HG03097 (cell line): ENCODE data around the gene PLCG1.
"Not testable (repeated sequence)": the region's sequence is repeated elsewhere in the genome, so short reads cannot be mapped to it uniquely, and the experiment has no call there.

Experiments
- ATAC-seq: cut with Tn5 transposase; IDR thresholded peaks from one replicate; pipeline ENCODE4 v1.9.1; 2021; ENCODE audit not compliant: unreplicated experiment, low FRiP score

PLCG1 gene

DNA sequence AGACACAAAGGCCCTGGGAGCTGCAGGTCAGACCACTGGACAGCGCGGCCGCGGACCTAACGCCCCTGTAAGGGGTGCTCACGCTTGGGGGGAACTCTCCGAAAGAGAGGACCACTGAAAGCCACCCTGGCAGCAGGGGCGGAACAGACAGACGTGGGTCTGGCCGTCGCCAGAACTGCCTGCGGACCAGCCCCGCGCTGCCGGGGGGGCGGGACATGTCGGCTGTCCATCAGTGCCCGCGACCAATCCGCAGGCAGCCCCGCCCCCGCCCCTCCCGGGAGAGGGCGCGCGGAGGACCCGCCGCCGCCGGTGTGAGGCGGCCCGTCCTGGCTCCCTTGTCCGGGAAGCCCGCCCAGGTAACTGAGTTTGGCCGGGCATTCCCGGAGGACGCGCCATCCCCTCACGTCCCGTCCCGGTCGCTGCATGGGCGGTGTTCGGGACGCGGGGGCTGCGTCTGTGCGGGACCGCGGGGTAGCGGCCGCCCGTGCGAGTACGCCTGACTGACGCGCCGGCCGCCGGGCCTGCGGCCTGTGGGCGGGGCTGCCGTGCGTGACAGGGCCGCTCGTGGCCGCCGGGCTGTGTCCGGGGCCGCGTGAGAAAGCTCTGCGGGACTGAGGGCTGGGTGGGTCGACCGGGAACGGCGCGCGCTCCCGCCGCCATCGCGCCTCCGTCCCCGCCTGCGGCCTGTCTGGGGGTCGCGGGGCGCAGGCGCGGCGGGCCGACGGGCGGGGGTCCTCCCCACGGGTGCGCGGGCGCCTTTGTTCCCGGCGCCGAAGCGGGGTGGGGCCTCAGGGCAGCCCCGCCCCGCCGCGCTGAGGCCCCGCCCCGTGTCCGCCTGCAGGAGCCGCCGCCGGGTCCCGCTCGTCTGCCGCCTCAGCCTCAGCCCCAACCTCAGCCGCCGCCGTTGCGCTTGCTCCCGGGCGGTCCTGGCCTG lies at the start of gene PLCG1:
Gene PLCG1, plus strand, starts transcription at position 864 of the 934 bp plus-strand sequence. CDS start 99 bp downstream, outside the sequence.
- peak; percentile 44 for ATAC-seq

DNA sequence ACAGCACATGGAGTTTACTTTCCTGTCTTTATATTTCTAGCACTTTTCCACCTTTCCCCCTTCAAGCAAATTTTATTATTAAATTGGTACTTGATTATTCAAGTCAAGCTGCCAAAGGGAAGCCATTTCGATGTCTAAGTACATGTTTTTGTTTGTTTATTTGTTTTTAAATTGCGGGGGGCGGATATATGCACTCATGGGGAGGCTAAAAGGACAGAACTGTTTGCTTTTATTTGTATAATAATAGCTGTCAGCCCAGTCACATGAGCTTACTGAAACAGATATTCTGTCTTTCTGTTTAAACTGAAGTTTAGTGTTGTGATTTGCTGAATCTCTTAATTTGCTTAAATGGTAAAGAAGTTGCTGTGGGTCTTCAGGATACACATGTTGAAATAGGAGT lies 49.6 kb upstream of the PLCG1 start:
- no peak for ATAC-seq

DNA sequence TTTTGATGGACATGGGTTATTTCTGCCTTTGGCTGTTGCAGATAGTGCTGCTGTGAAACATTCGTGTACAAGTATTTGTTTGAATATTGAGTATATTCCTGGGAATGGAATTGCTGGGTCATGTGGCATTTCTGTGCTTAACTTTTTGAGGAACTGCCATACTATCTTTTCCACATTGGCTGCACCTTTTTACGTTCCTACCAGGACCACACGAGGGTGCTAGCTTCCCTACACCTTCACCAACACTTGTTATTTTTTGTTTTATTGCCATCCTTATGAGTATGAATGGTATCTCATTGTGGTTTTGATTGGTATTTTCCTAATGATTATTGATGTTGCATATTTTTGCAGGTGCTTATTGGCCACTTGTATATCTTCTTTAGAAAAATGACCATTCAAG lies 47.8 kb upstream of the PLCG1 start:
- no peak for ATAC-seq

DNA sequence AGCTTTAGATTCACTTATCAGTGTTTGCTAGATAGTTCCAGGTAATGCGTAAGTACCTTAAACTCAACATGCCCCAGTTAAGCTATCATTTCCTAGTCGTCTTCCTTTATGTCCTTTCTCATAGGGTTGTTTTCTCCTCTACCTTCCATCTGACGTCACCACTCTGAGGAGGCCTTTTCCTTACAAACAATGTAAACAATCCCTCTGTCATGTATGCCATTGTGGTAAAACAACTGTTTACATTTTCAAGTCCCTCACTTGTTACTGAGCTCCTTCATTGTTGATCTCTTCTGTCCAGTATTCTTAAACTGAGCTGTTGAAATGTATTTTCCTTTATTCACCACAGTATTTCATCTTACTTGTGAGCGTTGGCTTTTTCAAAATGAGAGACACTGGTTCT lies 45.4 kb upstream of the PLCG1 start:
- ATAC-seq: no peak

DNA sequence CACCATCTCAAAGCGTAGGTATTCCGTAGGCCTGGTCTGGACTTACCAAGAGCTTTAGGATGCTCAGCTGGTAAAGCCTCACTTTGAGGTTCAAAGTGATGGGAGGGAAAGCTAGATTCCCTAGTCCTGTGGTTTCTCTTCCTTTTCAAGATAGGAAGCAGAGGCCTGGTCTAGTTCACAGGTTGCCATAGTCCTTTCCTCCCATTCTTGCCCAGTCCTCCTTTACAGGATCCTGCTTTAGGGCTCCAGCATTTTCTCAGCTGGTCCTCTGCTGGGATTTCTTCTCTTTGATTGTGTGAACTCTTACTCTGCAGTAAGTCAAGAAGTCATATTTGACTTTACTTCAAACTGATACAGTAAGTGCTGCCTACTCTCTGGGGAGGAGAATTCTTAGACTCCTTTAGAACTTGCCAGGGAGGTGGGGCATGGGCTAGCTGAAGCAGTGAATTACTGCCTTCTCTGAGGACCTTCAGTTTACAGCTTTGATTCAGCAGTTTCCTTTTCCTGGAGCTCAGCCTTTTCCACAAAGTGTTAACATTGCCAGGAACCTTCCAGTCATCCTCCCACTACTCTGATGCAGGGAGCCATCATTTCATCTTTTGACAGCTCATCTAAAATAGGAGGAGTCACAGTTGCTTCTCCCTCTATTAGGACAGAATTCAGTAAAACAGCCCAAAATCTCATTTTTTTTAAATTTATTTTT lies 42.8 kb upstream of the PLCG1 start:
- ATAC-seq: no peak

DNA sequence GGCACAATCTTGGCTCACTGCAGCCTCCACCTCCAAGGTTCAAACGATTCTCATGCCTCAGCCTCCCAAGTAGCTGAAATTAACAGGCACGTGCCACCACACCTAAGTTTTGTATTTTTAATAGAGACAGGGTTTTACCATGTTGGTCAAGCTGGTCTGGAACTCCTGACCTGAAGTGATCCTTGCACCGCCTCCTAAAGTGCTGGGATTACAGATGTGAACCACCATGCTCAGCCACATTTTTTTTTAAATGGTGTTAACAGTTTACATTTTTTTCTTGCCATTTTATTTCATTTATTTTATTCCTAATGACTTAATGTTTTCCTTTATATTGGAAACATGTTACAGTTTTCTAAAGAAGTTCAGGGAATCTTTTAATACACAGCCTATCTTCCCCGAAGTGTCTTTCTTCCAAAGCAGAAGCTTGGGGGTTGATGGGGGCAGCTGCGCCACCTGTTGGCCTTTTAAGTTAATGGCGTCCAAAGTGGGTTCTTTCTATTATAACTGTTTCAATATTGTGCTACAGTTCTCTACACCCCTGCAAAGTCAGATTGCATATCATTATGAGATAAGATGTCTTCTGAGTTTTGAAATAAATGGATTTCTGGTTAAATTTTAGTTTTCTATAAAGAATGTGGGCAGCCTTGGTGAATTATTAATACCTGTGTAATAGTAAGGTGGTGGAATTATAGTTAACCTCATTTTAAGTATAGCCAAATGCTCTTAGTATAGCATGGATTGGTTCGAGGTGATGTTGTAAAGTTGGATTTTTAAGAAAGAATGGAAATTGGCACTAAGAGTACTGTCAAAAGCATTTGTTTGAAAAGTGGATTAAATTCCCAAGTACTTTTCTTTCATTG lies 42.0 kb upstream of the PLCG1 start:
- no peak for ATAC-seq

DNA sequence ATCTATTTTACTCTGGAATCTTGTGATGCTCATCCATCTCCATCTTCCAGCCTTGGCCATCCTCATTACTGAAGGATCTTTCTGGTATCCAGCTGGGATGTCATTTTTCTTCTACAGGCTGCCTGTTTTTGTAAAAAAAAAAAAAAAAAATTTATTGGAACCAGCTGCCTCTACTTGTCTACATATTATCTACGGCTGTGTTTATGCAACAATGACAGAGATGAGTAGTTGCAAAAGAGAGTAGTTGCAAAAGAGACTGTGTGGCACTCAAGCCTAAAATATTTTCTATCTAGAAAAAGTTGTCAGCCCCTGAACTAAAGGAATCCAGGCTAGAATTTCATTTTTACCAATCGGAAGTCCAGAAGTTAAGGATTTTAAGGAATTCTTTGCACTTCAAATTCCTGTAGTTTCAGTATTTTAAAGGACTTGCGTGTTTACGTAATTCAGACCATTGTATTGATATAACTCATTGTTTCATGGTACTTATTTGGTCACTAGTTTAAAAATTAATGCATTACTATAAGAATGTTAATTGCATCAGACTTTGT lies 38.6 kb upstream of the PLCG1 start:
- no peak for ATAC-seq

DNA sequence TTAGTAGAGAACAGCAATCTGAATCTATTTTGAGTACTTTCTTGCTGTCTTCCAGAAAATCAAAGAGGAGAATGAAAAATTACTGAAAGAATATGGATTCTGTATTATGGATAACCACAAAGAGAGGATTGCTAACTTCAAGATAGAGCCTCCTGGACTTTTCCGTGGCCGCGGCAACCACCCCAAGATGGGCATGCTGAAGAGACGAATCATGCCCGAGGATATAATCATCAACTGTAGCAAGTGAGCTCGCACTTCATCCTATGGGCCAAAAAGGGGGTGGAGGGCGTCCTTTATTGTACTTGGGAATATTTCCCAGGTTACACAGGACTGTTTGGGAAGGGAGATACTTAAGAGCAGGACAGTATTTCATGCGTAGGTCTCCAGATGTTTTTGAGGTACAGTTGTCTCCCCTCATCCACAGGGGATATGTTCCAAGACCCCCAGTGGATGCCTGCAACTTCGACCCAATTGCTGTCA lies 37.3 kb upstream of the PLCG1 start:
- no peak for ATAC-seq

DNA sequence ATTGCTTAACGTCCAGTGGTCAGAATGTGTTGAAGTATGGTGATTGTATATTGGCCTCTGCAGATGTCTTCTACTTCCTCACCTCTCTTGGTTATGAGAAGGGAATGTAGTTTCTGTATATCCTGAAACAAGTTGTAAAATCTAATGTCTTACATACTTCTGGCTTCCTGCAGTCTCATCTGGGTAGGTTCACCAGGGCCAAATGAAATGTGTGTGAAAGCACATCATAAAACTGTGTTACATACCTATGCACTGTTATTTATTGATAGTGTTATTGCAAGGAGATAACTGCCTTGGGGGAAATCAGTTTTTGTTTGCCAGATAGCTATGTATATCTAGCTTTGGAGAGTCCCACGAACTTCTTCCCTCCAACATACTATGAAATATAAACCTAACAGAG lies 35.7 kb upstream of the PLCG1 start:
- ATAC-seq: no peak

DNA sequence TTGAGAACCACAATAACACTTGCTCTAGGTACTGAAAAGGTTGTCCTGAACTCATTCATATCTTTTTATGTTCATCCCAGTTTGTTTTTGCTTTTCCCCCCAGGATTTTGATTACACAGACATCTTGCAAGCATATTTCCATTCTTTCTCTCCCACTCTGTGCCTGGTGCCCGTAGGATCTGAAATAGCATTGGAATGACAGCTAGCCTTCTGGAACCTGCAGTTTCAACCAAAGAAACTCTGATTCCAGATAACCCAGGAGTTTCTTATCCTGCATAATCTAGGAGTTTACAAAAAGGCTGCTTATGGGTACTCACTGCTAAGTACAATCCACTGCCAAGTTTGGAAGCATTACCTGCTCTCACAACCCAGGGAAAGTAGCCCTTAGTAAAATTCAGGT lies 28.8 kb upstream of the PLCG1 start:
- ATAC-seq: no peak

DNA sequence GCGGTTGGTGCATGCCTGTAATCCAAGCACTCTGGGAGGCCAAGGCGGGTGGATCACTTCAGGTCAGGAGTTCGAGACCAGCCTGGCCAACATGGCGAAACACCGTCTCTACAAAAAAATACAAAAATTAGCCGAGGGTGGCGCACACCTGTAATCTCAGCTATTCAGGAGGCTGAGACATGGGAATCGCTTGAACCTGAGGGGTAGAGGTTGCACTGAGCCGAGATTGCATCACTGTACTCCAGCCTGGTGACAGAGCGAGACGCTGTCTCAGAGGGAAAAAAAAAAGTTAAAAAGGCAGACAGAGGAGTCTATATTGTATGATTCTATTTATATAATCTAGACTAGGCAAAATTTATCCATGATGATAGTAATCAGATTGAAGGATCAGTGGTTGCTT lies 27.3 kb upstream of the PLCG1 start:
- no peak for ATAC-seq

DNA sequence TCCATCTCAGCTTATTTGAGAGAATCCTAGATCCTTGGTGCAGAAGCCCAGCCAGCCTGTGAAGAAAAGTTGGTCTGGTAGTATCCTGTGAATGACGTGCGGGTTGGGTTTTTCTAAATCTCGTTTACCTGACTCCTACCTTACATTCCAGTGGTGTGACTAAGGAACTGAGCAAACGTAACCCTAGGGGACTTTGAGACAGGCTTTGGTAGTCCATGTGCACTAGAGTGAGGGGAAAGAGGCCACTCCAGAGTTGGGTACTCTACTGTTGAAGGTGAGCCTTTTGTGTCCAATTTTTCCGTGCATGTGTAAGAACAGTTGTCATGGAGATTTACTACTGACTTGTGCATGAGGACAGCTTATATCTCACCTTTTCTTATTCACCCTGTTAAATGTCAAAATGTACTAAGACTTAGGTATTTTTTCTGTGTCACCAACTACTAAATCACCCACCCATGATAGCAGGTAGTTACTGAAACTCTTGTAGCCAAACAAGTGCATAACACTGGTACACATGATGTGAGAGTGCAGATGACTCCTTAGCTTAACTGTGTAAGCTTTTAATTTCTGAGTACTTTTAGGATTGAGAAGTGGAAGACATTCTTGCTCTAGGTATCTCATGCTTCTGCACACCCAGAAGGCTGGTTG lies 26.3 kb upstream of the PLCG1 start:
- ATAC-seq: no peak

DNA sequence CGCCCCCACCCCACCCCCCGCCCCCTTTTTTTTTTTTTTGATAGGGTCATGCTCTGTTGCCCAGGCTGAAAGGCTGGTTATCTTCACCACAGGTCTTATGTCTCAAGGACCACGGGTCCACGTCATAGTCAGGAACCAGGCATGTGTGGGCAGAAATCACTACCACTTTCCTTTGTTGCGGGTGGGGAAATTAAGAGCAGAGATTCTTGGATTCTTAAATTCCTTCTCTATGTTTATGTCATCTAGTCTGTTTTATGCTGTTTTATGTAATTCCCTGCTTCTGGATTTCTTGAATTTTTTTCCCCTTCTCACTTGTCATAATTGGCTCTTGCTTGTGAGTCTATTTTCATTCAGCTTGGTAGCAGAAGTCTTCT lies 25.8 kb upstream of the PLCG1 start:
- ATAC-seq: no peak

DNA sequence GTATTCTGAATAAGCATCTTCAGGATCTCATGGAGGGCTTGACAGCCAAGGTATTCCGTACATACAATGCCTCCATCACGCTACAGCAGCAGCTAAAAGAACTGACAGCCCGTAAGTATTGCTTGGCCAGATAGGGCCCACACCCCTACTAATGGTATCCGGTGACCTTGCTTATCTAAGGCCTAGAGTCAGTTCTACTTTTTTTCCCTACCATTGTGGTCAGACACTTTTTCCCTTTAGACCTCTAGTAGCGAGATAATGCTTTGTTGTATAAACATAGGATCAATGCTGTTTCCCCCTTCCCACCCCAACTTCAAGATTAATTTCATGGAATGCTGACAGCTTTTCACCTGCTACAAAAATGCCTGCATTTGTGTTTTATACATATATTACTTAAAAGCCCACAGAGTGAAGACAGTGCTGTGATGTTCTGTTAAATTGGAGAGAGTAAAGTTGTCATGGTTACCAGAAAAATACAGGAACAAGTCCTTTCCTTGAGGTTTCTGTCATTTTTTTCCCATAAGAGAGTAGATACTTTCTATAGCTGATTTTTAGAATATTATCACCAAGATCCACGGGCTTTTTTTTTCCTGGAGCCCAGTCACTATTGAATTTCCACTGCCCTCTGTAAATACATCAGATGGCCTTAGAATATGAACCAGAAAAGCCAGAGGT lies 20.9 kb upstream of the PLCG1 start:
- ATAC-seq: no peak

DNA sequence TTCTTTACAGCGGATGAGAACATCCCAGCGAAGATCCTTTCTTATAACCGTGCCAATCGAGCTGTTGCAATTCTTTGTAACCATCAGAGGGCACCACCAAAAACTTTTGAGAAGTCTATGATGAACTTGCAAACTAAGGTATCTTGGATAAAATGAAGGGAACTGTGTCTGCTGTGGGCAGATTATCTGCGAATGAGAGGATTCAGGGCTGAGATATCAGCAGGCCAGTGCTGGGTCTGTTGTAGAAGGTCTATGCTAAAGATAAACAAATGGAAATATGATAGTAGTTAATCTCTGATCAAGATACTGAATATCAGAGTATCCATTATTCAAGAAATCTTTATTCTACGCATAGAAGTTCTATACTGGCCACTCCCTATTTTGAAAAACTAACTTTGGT lies 19.2 kb upstream of the PLCG1 start:
- ATAC-seq: not testable (repeated sequence)

DNA sequence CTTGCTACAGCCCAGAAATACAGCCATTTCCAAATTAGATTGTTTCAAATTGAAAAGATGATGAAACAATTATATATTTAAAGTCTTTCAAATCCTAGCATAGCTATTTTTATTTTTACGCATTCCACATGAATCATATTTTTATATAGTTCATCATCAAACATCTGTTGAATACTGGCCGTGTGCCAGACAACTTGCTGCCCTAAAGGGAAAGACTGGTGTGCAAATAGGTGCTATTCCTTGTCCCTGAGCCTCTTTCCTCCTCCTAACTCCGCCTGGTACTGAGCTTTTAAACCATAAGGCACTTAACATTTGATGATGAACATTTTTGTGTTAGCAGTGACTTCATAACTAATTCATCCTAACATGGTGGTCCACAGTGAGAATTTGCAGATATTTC lies 18.7 kb upstream of the PLCG1 start:
- no peak for ATAC-seq

DNA sequence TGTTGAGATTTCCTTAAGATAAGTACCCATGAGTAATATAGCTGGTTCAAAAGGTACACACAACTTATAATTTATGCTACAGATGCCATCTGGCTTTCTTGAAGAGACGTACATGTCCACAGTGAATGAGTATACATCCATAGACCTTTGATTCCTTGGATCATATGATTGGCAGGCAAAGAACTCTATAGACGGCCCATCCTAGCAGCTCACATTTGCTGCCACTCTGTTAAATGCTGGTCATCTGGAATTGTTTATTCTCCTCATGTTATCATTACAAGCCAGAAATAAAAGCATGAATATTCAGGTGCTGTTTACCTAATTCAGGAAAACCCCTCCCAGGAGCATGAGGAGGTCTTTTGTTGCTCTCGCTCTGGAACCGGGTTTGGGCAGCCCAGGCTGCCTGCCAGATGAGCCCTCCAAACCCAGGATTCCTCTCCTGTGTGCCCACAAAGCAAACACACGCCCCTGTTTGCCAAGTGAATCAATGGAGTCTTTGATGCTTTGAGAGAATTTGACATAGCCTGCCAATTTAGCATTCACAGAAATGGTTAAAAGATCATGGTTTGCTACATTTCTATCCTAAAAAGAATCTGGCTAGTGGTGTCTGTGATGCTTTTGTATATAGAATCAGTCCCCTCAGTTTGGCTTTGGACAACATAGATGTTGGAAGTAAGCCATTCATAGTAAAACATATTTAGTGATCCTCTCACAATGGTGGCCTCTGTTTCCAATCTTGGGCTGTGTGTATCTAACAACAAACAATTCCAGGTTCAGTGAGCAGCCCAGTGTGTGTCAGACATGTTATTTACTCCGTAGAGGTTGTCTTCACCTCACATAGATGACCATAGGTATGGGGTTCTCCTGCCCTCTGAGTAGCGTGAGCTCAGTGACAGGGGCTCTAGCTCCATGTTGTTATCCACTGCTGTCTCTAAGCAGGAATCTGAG lies 17.5 kb upstream of the PLCG1 start:
- ATAC-seq: no peak

DNA sequence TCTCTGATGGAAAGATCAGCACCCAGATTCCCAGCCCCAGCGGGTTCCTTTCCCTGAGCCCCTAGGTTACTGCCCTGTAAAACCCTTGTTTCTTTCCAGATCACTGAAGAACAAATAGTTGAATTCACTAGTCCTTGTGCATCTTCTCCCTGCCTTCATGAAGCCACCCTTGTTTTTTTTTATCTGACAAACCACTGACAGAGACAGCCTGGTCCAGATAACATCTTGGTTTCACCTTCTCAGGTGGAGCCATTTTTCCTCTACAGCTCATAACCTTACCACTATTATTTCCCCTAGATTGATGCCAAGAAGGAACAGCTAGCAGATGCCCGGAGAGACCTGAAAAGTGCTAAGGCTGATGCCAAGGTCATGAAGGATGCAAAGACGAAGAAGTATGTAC lies 15.9 kb upstream of the PLCG1 start:
- ATAC-seq: no peak
